Nephron progenitor cell (in vitro differentiated cells): Measurements from ENCODE around the gene KIAA0232.

ENCODE experiments used
- DNase-seq: peaks from one replicate; pipeline ENCODE4 v3.0.0; 2021
- H3K27ac Mint-ChIP-seq: 2 replicates; pipeline ENCODE4 v1.8.0; 2021; ENCODE audit warnings: mild to moderate bottlenecking, moderate library complexity, mixed read lengths
- H3K27me3 Mint-ChIP-seq: 2 replicates; pipeline ENCODE4 v1.8.0; 2021; ENCODE audit warnings: mild to moderate bottlenecking, low read depth, mixed read lengths; ENCODE audit not compliant: poor library complexity
- H3K36me3 Mint-ChIP-seq: 2 replicates; pipeline ENCODE4 v1.8.0; 2021; ENCODE audit warnings: low read depth, mixed read lengths
- H3K4me1 Mint-ChIP-seq: 2 replicates; pipeline ENCODE4 v1.8.0; 2021; ENCODE audit warnings: mixed read lengths
- H3K4me3 Mint-ChIP-seq: 2 replicates; pipeline ENCODE4 v1.8.0; 2021; ENCODE audit warnings: mild to moderate bottlenecking, moderate library complexity, mixed read lengths
- H3K9me3 Mint-ChIP-seq: 2 replicates; pipeline ENCODE4 v1.8.0; 2021; ENCODE audit warnings: mild to moderate bottlenecking, moderate library complexity, mixed read lengths
- TF ChIP-seq, protein P1 (sequence below): fragments of 200-600 bp; sonication (generic); IDR thresholded peaks from 2 replicates; pipeline ENCODE4 v1.5.0; 2021; ENCODE audit warnings: antibody characterized with exemption

Gene KIAA0232

DNA sequence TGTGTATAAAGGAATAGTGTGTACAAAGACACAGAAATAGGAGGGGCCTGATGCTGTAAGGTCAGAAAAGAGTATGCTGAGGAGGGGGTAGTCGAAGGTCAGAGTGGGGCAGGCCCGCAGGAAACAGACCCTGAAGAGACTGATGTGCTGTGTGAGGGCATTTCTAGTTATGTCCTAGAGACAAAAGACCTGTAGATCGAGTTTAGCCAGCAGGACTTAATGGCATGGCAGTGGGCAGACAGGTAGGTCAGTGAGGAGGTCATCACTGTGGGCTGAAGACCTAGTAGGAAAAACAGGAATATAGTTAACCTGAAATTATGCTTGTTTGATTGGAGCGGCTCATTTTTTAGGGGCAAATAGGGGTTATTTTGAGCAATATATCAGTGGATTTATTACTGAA, 57.1 kb downstream of the KIAA0232 start:
- no peak for DNase-seq
- TF ChIP-seq, protein P1, sequence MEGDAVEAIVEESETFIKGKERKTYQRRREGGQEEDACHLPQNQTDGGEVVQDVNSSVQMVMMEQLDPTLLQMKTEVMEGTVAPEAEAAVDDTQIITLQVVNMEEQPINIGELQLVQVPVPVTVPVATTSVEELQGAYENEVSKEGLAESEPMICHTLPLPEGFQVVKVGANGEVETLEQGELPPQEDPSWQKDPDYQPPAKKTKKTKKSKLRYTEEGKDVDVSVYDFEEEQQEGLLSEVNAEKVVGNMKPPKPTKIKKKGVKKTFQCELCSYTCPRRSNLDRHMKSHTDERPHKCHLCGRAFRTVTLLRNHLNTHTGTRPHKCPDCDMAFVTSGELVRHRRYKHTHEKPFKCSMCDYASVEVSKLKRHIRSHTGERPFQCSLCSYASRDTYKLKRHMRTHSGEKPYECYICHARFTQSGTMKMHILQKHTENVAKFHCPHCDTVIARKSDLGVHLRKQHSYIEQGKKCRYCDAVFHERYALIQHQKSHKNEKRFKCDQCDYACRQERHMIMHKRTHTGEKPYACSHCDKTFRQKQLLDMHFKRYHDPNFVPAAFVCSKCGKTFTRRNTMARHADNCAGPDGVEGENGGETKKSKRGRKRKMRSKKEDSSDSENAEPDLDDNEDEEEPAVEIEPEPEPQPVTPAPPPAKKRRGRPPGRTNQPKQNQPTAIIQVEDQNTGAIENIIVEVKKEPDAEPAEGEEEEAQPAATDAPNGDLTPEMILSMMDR = no peak
- Mint-ChIP-seq H3K9me3 (peaks cover 34% of the 10 kb centered on the region), H3K27me3 (no peaks in the 10 kb centered on the region), H3K4me3 (no peak overlapping the region), H3K27ac (peak overlapping the region; percentile 37), H3K4me1 (peaks cover 16% of the 10 kb centered on the region), H3K36me3 (peaks cover 72% of the 10 kb centered on the region)

DNA sequence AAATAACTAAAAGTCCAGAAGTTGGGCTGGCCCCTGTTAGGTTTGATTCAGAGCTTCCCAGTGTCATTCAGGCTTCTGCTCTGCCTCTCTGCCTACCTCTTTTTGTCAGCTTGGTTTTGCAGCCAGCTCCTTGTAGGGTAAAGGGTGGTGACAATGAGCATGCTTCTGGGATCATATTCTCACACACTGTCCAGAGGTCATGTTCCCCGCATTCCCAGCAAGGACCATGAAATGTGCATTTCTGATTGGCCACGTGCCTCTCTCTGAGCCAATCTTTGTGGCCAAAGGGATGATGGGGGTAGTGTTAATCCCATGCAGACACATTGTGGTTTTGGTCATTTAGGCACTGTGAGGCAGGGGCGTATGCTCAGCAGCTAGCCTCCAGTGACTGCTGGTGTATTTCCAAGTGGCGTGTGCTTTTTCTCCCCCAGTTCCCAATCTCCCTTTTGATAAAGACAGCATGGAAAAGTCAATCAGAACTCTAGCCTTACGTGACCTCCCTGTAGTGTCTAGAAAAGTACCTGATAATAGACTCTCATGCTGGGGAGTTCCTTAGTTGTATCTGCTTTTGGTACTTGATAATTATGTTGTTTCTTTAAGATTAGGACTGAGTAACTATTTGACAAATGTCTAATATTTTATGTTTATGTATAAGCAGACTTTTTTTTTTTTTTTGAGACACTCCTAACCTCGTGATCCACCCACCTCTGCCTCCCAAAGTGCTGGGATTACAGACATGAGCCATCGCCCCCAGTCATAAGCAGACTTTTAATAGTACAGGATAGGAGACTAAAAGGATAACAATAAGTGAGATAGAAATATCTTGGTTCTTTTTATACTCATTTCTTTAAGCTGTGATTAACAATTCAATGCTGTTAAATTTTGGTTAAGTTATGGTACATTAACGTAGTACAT, 57.8 kb downstream of the KIAA0232 start:
- Mint-ChIP-seq H3K9me3 (peaks cover 28% of the 10 kb centered on the region), H3K27ac (peak overlapping the region; percentile 37), H3K36me3 (peaks cover 72% of the 10 kb centered on the region), H3K4me3 (no peak overlapping the region), H3K27me3 (no peaks in the 10 kb centered on the region), H3K4me1 (peaks cover 16% of the 10 kb centered on the region)
- TF ChIP-seq, protein P1 = no peak
- peak; percentile 6 for DNase-seq

DNA sequence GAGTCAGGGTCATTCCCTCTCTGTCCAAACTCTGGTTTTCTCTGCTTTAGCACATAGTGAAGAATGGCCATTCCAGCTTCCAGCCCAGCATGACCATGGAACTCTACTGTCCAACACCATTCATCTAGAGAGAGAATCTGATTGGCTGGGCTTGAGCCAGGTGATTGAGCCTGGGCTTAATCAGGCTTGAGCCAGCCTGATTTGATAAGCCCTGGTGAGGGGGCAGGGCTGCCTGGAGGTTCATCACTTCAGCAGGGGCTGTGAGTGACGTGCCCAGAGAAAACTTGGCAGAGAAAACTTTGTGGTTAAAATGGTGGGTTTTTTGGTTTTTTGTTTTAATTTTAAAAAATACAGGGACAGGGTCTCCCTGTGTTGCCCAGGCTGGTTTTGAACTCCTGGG, 62.5 kb downstream of the KIAA0232 start:
- H3K27ac Mint-ChIP-seq = no peak overlapping the region
- H3K9me3 Mint-ChIP-seq = peaks cover 4% of the 10 kb centered on the region
- DNase-seq = no peak
- H3K27me3 Mint-ChIP-seq = no peaks in the 10 kb centered on the region
- H3K4me1 Mint-ChIP-seq = peaks cover 6% of the 10 kb centered on the region
- H3K4me3 Mint-ChIP-seq = no peak overlapping the region
- H3K36me3 Mint-ChIP-seq = peaks cover 69% of the 10 kb centered on the region
- TF ChIP-seq, protein P1 = no peak

DNA sequence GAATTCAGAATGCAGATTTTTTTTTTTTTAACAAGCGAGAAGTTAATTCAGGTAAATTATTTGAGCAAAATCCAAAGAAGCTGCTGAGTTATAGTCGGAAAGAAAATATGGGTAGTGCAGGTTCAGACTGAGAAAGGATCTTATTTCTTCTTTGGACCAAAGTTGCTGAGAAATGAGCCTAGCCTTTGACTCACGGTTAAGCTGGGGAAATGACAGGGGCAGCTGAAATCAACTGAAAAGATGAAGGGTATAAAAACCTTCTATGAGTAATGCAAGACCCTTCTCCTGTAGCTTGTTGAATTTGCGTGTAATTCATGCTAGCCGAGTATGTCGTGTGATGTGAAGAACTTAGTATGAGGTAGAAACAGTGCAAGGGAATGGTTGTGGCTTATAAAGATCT, 63.0 kb downstream of the KIAA0232 start:
- Mint-ChIP-seq H3K4me1 (peaks cover under 1% of the 10 kb centered on the region), H3K27me3 (peaks cover under 1% of the 10 kb centered on the region), H3K27ac (peak overlapping the region; percentile 47), H3K4me3 (no peak overlapping the region), H3K36me3 (peaks cover 74% of the 10 kb centered on the region), H3K9me3 (peaks cover 4% of the 10 kb centered on the region)
- TF ChIP-seq, protein P1 = no peak
- DNase-seq = no peak

- Mint-ChIP-seq H3K27ac (no peak overlapping the region), H3K9me3 (peaks cover 18% of the 10 kb centered on the region), H3K27me3 (peaks cover 2% of the 10 kb centered on the region), H3K4me3 (no peak overlapping the region), H3K4me1 (no peaks in the 10 kb centered on the region), H3K36me3 (peaks cover 79% of the 10 kb centered on the region)
- no peak for DNase-seq
- TF ChIP-seq, protein P1 = no peak
Observed at GRCh38 chr4:6847178-6847577, 64.7 kb downstream of the KIAA0232 start.
